Right cardiac atrium (tissue), 5 donors: ENCODE data around the gene MAPK14. TPM values are rescaled to one million over a fixed set of nuclear protein-coding genes. Genes with fewer than 3 reads are reported as not detected.

Experiments
- ATAC-seq, 2 donors: fragments of 200-7000 bp; cut with Tn5 transposase; one replicate each; pipeline versions ENCODE4 v1.8.0 to v1.9.1; 2020; ENCODE audit warnings: moderate library complexity in 2 of 2, mild to moderate bottlenecking in 1 of 2
- DNase-seq, 3 donors: peaks; one replicate each; pipeline ENCODE4 v3.0.0-alpha.2; 2020
- H3K27ac ChIP-seq: one replicate; pipeline ENCODE4 v1.5.1; 2013; ENCODE audit warnings: mild to moderate bottlenecking, low read length, control low read depth, moderate library complexity
- H3K27me3 ChIP-seq: one replicate; pipeline ENCODE4 v1.6.1; 2013; ENCODE audit not compliant: control insufficient read depth, insufficient read depth
- H3K4me1 ChIP-seq: one replicate; pipeline ENCODE4 v1.6.1; 2013; ENCODE audit warnings: low read length; ENCODE audit not compliant: control insufficient read depth, insufficient read depth
- H3K4me3 ChIP-seq: one replicate; pipeline ENCODE4 v1.5.1; 2013; ENCODE audit warnings: low read length, control low read depth
- H3K9me3 ChIP-seq: one replicate; pipeline ENCODE4 v1.6.1; 2013; ENCODE audit warnings: low read length; ENCODE audit not compliant: control insufficient read depth
- WGBS: extraction: QIAGEN DNeasy Blood & Tissue Kit; methylation state at CpG from one replicate; pipeline ENCODE4 v1.1.7; 2013; 5-methylcytosine and 5-hydroxymethylcytosine counted together
- intact Hi-C, 4 donors: fragments of 100-400 bp; cut with DNase I; formaldehyde crosslinking; loops; one replicate each; pipeline versions ENCODE4 v1.11.0 to v1.14.0; 2022 to 2023
- polyA plus RNA-seq: library from polyadenylated mRNA; stranded (reverse); fragments of 200-250 nt; gene quantifications from one replicate; pipeline ENCODE4 v1.2.3, GENCODE V29; 2013
- total RNA-seq, 4 donors: library from RNA; stranded (reverse); fragmentation: NEBNext Ultra II Directional; extraction: Animal tissue kit (Norgen Biotek cat#: 25700); gene quantifications; one replicate each; pipeline ENCODE4 v1.2.1, GENCODE V29; 2021
- donor health status: healthy with polysubstance abuse.
- donor health status: DM: no; HTN: yes; CAD: no.
- donor health status: DM: no; HTN: no; CAD: no.
- donor health status: DM: no; HTN: yes; CAD: no; lungs with severe emphysema.
- donor health status: DM: yes; HTN: yes; CAD: no.

Gene MAPK14
- total and polyA plus RNA-seq, 5 donors: 12.4 to 37.0 (median 30.9) TPM

DNA sequence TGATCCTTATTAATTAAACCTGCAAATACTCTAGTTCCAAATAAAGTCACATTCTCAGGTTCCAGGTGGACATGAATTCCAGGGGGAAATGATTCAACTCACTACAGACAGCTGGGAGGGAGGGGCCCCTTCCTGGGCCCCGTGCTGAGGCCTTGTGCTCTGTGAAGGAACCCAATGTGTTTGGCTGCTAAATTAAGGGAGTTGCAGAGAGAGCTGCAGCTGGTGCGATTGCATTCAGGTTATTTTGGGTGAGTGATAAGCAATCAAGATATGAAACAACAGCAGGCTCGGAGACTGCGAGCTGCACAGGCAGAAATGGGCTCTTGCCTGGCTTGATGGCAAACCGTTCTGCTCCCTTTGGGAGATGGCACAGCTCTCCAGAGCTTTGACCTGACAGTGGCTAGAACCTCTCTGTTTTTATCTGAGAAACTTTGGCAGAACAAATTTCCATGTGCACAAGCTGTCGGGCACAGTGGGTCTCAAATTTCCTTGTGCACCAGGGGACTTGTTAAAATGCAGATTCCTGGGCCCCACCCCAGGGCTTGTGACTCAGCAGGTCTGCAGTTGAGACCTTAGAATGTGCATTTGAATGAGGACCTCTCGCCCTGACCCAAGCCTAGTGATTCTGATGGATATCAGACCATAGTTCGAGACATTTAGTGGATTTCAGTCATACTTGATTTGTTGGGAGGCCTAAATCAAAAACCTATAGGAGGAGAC, 112.5 kb downstream of the MAPK14 start:
- no peak for ATAC-seq
- Histone ChIP-seq H3K4me3 (no peak overlapping the region), H3K9me3 (no peaks in the 10 kb centered on the region), H3K27ac (no peak overlapping the region), H3K4me1 (no peaks in the 10 kb centered on the region), H3K27me3 (no peaks in the 10 kb centered on the region)
- WGBS: 52% methylated on average over 8 of the region's 8 CpGs
- intact Hi-C loops: no loop called here
- DNase-seq: no peak

DNA sequence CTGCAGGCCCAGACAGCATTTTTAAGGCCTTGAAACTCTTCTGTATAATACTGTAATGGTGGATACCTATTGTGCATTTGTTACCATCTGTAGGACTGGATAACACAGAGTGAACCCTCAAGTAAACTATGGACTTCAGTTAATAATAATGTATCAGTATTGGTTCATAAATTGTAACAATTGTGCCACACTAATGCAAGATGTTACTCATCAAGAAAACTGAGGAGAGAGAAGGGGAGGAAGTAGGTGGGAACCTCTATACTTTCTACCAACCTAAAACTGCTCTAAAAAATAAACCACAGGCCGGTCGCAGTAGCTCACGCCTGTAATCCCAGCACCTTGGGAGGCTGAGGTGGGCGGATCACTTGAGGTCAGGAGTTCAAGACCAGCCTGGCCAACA, 113.5 kb downstream of the MAPK14 start:
- no peak overlapping the region for H3K27ac ChIP-seq
- no peaks in the 10 kb centered on the region for H3K9me3 ChIP-seq
- 96% methylated on average over 4 of the region's 4 CpGs for WGBS
- intact Hi-C loops: no loop called here
- no peak for ATAC-seq
- H3K4me3 ChIP-seq: no peak overlapping the region
- no peaks in the 10 kb centered on the region for H3K27me3 ChIP-seq
- DNase-seq: no peak
- H3K4me1 ChIP-seq: no peaks in the 10 kb centered on the region

DNA sequence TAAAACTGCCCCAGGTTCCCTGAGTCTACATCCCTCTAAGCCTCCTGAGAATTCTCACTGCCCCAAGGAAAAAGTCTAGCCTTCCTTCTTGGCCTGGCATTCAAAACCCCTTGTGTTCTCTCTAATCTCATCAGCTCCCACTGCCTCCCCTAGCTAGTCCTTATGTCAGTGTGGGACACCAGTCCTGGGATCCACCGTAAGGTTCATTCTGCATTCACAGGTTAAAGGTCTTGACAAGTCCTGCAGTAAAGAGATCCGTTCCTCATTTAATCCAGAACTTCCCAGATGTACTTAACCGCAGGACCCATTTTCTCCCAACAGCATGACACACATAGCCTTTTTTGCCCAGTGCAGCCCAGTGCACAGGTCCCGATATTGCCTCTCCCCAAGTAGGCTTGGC, 114.4 kb downstream of the MAPK14 start:
- Histone ChIP-seq H3K27ac (no peak overlapping the region), H3K9me3 (no peaks in the 10 kb centered on the region), H3K4me3 (no peak overlapping the region), H3K4me1 (no peaks in the 10 kb centered on the region), H3K27me3 (no peaks in the 10 kb centered on the region)
- intact Hi-C loops: no loop called here
- DNase-seq: no peak
- ATAC-seq: no peak
- 95% methylated on average over 4 of the region's 4 CpGs for WGBS

DNA sequence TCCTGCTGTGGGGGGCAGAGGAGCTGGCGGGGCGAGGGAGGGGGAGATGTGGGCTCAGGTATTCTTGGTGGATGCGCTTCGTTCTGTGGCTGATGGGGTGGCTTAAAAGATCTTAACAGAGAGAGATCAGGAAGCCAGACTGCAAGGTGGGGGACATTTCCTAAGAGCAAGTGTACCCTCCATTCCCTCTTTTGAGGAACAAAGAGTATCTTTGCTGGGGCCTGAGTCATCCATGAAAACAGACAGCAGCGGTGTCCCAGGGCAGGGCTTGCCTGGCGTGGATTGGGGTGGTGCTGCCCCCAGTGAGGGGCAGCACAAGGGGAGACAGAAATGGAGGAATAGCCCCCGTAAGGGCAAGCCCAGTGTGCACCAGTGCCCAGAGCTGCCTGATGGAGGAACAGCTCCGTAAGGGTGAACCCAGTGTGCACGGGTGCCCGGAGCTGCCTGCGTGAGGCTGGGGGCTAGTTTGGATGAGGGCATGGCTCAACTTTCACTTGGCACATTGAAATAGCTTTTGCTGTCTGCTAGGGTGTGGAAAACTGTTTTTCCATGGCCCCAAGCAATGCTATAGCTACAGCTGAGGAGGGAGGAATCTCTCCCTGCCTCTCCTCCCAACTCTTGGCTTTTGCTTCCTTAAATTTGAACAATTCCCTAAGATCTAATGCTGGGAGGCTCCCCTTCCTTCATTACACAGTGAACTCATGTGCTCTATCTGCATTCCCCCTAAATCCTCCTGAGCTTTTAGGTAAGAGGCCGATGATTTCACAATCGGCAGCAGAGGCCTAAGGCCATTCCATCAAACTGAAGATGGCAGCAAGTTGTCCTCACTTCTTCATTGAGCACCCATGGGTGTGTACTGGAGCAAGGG, 115.6 kb downstream of the MAPK14 start:
- Histone ChIP-seq H3K4me3 (no peak overlapping the region), H3K4me1 (no peaks in the 10 kb centered on the region), H3K27ac (no peak overlapping the region), H3K27me3 (no peaks in the 10 kb centered on the region), H3K9me3 (no peaks in the 10 kb centered on the region)
- WGBS: 91% methylated on average over 13 of the region's 13 CpGs
- intact Hi-C loops: no loop called here
- DNase-seq (no peak), ATAC-seq (no peak)

DNA sequence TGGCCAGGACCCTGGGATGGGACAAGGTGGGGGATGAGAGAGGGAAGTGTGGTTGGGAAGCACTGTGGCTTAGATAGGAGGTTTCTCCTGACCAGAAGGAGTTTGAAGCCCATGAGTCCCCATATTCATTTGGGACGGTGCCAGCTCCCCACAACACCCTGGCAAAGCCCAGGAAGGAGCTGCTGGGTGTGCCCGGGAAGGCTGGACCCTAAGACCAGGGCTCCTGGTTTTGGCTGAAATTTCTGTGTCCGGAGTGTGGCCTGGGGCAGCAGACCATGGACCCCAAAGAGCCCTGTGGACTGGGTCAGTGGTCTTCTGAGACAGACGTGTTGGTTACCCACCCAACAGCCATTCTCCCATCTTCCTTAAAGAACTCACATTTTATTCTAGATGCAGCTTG, 117.9 kb downstream of the MAPK14 start:
- H3K4me3 ChIP-seq: no peak overlapping the region
- intact Hi-C loops: no loop called here
- H3K9me3 ChIP-seq: no peaks in the 10 kb centered on the region
- DNase-seq (no peak), ATAC-seq (no peak)
- H3K27ac ChIP-seq: no peak overlapping the region
- H3K4me1 ChIP-seq: no peaks in the 10 kb centered on the region
- 72% methylated on average over 4 of the region's 4 CpGs for WGBS
- no peaks in the 10 kb centered on the region for H3K27me3 ChIP-seq

DNA sequence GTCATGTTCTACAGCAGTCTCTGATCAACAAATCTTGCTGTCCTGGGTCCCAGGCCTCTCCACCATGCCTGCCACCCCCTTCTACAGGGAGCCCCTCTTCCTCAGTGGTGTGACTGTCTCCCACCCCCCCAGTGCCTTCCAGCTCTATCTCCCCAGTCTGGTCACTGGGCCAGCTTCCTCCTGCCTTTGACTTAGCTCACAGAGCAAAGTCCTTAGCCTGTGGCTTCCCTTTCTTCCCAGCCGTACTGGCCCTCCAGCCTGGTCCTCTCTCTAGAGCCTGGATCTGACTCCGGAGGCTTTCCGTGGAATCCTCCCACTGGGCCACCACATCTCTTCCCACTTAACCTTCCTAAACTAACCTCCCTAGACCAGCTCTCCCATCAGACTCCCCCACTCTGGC, 119.7 kb downstream of the MAPK14 start:
- ATAC-seq: no peak
- H3K9me3 ChIP-seq: no peaks in the 10 kb centered on the region
- intact Hi-C loops: no loop called here
- no peaks in the 10 kb centered on the region for H3K27me3 ChIP-seq
- no peaks in the 10 kb centered on the region for H3K4me1 ChIP-seq
- WGBS: 88% methylated on average over 3 of the region's 3 CpGs
- H3K4me3 ChIP-seq: no peak overlapping the region
- DNase-seq: no peak
- H3K27ac ChIP-seq: no peak overlapping the region

DNA sequence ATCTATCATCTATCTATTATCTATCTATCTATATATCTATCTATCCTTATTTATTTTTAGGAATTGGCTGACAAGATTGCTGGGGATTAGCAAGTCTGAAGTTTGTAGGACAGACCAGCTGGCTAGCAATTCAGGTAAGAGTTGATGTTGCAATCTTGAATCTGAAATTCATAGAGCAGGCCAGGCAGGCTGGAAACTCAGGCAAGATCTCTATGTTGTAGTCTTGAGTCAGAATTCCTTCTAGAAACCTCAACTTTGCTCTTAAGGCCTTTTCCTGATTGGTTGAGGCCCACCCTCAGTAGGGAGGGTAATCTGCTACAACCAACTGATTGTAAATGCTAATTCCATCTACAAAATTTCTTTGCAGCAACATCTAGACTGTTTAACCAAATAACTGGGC, 121.9 kb downstream of the MAPK14 start:
- Histone ChIP-seq H3K4me1 (no peaks in the 10 kb centered on the region), H3K27me3 (no peaks in the 10 kb centered on the region), H3K4me3 (no peak overlapping the region), H3K27ac (no peak overlapping the region), H3K9me3 (no peaks in the 10 kb centered on the region)
- intact Hi-C loops: no loop called here
- DNase-seq (no peak), ATAC-seq (no peak)

DNA sequence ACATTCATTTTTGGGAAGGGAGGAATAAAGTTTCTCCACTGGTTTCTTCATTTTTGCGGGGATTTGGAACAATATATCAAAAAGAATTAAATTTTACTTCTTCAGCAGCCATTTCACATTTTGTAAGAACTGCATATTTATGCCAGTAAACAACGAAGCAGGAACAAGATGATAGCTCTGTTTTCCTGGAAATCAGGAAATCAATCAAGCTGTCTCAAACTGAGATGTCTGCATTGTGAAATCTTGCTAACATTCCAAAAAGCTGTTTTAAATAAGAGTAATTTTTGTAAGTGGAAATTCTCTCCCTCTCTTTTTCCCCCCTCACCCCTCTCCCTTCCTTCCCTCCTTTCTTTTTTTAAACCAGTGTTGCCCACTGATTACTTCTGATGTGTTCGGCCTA, 122.7 kb downstream of the MAPK14 start:
- 56% methylated on average over 3 of the region's 3 CpGs for WGBS
- Histone ChIP-seq H3K27me3 (no peaks in the 10 kb centered on the region), H3K9me3 (no peaks in the 10 kb centered on the region), H3K27ac (no peak overlapping the region), H3K4me3 (no peak overlapping the region), H3K4me1 (no peaks in the 10 kb centered on the region)
- no peak for ATAC-seq
- DNase-seq: no peak
- intact Hi-C loops: no loop called here

DNA sequence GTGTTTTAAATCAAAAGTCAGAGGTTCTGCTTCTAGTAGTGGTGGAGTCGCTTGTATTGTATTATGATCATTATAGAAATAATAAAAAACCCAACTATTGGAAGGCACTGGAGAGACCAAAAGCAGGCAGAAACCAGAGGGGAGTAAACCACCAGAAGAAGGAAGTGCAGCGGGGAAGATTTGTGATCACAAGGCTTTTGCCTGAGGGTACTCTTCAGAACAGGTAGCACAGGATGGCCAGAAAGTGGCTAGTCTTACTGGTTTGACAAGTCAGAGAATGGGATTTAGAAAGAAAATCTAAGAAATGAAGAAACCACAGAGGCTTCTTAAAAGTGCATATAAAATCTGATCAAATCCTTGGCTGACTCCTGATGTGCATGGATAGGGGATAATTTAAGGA, 126.7 kb downstream of the MAPK14 start:
- no peaks in the 10 kb centered on the region for H3K4me1 ChIP-seq
- H3K27me3 ChIP-seq: no peaks in the 10 kb centered on the region
- H3K4me3 ChIP-seq: no peak overlapping the region
- DNase-seq: no peak
- intact Hi-C loops: no loop called here
- 96% methylated on average over 2 of the region's 2 CpGs for WGBS
- H3K9me3 ChIP-seq: no peaks in the 10 kb centered on the region
- H3K27ac ChIP-seq: no peak overlapping the region
- ATAC-seq: no peak

DNA sequence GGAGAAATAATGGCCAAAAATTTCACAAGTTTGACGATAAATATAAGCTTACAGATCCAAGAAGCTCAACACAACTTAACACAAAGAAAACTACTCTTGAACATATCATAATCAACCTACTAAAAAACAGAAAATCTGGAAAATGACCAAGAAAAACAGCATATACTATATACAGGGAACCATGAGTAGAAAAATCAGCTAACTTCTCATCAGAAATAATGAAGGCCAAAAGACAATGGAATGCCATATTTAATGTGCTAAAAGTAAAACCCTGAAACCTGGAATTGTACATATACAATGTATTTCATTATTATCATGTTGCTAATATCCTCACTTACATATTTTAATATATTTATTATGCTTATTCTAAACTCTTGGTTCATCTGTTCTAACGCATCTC, 128.1 kb downstream of the MAPK14 start:
- intact Hi-C loops: no loop called here
- 91% methylated on average over 2 of the region's 2 CpGs for WGBS

DNA sequence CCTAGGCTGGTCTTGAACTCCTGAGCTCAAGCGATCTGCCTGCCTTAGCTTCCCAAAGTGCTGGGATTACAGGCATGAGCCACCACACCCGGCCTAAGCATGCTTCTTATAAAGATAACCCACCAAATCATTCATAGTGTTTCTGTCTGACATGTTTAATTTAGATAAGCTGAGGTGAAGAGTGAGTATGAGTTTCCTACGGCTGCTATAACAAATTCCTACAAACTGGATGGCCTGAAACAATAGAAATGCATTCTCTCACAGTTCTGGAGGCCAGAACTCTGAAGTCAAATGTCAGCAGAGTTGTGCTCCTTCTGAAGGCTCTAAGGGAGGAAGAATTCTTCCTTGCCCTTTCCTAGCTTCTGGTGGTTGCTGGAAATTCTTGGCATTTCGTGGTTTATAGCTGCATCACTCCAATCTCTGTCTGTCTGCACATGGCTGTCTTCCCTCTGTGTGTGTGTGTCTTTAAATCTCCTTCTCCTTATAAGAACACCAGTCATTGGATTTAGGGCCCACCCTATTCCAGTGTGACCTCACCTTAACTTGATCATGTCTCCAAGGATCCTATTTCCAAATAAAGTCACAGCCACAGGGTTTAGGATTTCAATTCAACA, 132.6 kb downstream of the MAPK14 start:
- no peak for DNase-seq
- H3K4me3 ChIP-seq: no peak overlapping the region
- intact Hi-C loops: no loop called here
- H3K27me3 ChIP-seq: no peaks in the 10 kb centered on the region
- no peaks in the 10 kb centered on the region for H3K9me3 ChIP-seq
- no peak overlapping the region for H3K27ac ChIP-seq
- WGBS: 83% methylated on average over 4 of the region's 4 CpGs
- no peaks in the 10 kb centered on the region for H3K4me1 ChIP-seq
- no peak for ATAC-seq

More for the DNA sequence above, 128.1 kb downstream of the MAPK14 start:
- DNase-seq: no peak
- Histone ChIP-seq H3K4me3 (no peak overlapping the region), H3K27me3 (no peaks in the 10 kb centered on the region), H3K27ac (no peak overlapping the region), H3K9me3 (no peaks in the 10 kb centered on the region), H3K4me1 (no peaks in the 10 kb centered on the region)
- no peak for ATAC-seq
